ENCODE results near the gene STAT5B. TPM values are rescaled to one million over a fixed set of nuclear protein-coding genes. Genes with fewer than 3 reads are reported as not detected.

Gene STAT5B
- total RNA-seq, 1 donor from 2014 or later: 52.3 TPM

- peak; percentile 35 for TF ChIP-seq CTCF (IDR thresholded peaks at IDR 0.05; ENCODE audit: unreplicated experiment)
- Mint-ChIP-seq H3K4me3 (no peak overlapping the region), H3K36me3 (no peaks in the 10 kb centered on the region), H3K9me3 (no peaks in the 10 kb centered on the region), H3K27me3 (ENCODE audit: low read depth) (no peaks in the 10 kb centered on the region), H3K4me1 (peaks cover 2% of the 10 kb centered on the region), H3K27ac (no peak overlapping the region)
- no peak for DNase-seq (ENCODE audit: low spot score in 2 of 2, unreplicated experiment in 2 of 2)
Measured at GRCh38 chr17:42163113-42163512, 113.1 kb downstream of the STAT5B start.

DNA sequence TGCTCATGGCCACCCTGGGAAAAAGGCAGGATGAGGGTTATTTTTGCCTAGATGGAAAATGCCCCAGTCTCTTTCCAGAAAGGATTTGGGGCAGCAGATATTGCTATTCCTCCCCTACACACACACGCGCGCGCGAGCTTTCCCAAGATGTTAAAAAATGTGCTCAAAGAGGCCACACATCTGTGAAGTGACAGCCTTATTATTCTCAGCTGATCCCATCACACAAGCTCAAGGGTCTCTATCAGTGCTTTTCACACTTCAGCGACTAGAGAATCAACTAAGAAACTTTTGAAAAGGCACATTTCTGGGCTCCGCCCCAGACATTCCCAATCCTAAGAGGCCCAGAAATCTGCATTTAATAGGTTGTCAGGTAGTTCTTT is 115.7 kb downstream of the STAT5B start:
- no peak for DNase-seq (ENCODE audit: low spot score in 2 of 2, unreplicated experiment in 2 of 2)
- Mint-ChIP-seq H3K4me1 (peaks cover 10% of the 10 kb centered on the region), H3K27me3 (ENCODE audit: low read depth) (no peaks in the 10 kb centered on the region), H3K9me3 (no peaks in the 10 kb centered on the region), H3K4me3 (no peak overlapping the region), H3K27ac (no peak overlapping the region), H3K36me3 (no peaks in the 10 kb centered on the region)
- TF ChIP-seq CTCF (IDR thresholded peaks at IDR 0.05; ENCODE audit: unreplicated experiment): no peak

- DNase-seq (ENCODE audit: low spot score in 2 of 2, unreplicated experiment in 2 of 2): no peak
- peaks cover 12% of the 10 kb centered on the region for H3K4me1 Mint-ChIP-seq
- TF ChIP-seq CTCF (IDR thresholded peaks at IDR 0.05; ENCODE audit: unreplicated experiment): no peak
- H3K9me3 Mint-ChIP-seq: no peaks in the 10 kb centered on the region
- no peak overlapping the region for H3K27ac Mint-ChIP-seq
- H3K27me3 Mint-ChIP-seq (ENCODE audit: low read depth): no peaks in the 10 kb centered on the region
- no peaks in the 10 kb centered on the region for H3K36me3 Mint-ChIP-seq
- H3K4me3 Mint-ChIP-seq: no peak overlapping the region
Measured at GRCh38 chr17:42159796-42160530, 116.2 kb downstream of the STAT5B start.

DNA sequence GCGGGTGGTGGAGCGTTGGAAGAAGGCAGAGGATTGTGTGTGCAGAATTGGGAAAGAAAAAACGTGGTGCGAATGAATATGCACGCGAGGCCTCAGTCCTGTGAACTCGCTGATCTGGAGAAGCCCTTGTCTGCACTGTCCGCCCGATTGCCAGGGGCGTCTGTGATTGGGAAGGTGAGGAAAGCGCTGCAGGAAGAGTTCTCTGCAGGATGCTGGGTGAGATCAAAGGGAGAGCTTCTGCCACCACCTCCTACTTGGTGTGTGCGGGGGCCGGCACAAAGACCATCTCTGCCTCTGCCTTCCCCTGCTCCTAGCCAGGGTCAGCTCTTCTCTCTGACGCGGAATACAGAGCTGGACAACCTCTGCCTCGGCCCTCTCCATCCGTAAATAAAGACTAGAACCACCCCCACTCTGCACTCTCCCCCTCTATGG is 120.6 kb downstream of the STAT5B start:
- H3K9me3 Mint-ChIP-seq: no peaks in the 10 kb centered on the region
- no peaks in the 10 kb centered on the region for H3K27me3 Mint-ChIP-seq (ENCODE audit: low read depth)
- no peak for DNase-seq (ENCODE audit: low spot score in 2 of 2, unreplicated experiment in 2 of 2)
- TF ChIP-seq CTCF (IDR thresholded peaks at IDR 0.05; ENCODE audit: unreplicated experiment): no peak
- peaks cover 22% of the 10 kb centered on the region for H3K4me1 Mint-ChIP-seq
- no peaks in the 10 kb centered on the region for H3K36me3 Mint-ChIP-seq
- no peak overlapping the region for H3K27ac Mint-ChIP-seq
- peak overlapping the region; percentile 82 for H3K4me3 Mint-ChIP-seq

GRCh38 chr17:42153919-42154742 is 122.1 kb downstream of the STAT5B start:
- Mint-ChIP-seq H3K4me1 (peaks cover 22% of the 10 kb centered on the region), H3K27me3 (ENCODE audit: low read depth) (no peaks in the 10 kb centered on the region), H3K36me3 (no peaks in the 10 kb centered on the region), H3K27ac (peak overlapping the region; percentile 91), H3K9me3 (no peaks in the 10 kb centered on the region), H3K4me3 (peak overlapping the region; percentile 82)
- no peak for DNase-seq (ENCODE audit: low spot score in 2 of 2, unreplicated experiment in 2 of 2)
- TF ChIP-seq CTCF (IDR thresholded peaks at IDR 0.05; ENCODE audit: unreplicated experiment): no peak

Other genes starting within 250 kb of the STAT5B start
- gene C17orf113, start 225.8 kb downstream of the STAT5B start, total RNA-seq: 4.1 to 5.1 TPM (median 4.4 TPM) in 3 replicates
- gene ZNF385C, start 177.9 kb downstream of the STAT5B start, total RNA-seq: 2.2 to 2.9 TPM (median 2.5 TPM) in 3 replicates
- 10.5 to 11.6 TPM (median 11.3 TPM) in 3 replicates for gene DHX58, start 163.7 kb downstream of the STAT5B start, total RNA-seq
- 86.2 to 87.5 TPM (median 86.4 TPM) in 3 replicates for gene KAT2A, start 155.0 kb downstream of the STAT5B start, total RNA-seq
- gene HSPB9, start 153.6 kb downstream of the STAT5B start, total RNA-seq: 0.18 TPM in 1 of 3 replicates, not detected in the others
- gene RAB5C, start 121.4 kb downstream of the STAT5B start, total RNA-seq: 71.2 to 78.2 TPM (median 73.2 TPM) in 3 replicates
- 0.11 to 0.25 TPM (median 0.18 TPM) in 3 replicates for gene KCNH4, start 95.2 kb downstream of the STAT5B start, total RNA-seq
- not detected in 3 replicates for gene HCRT, start 90.9 kb downstream of the STAT5B start, total RNA-seq
- 9.2 to 10.7 TPM (median 10.2 TPM) in 3 replicates for gene GHDC, start 81.9 kb downstream of the STAT5B start, total RNA-seq
- 9.5 to 11.7 TPM (median 11.2 TPM) in 3 replicates for gene STAT5A, start 12.1 kb upstream of the STAT5B start, total RNA-seq
- gene STAT3, start 112.1 kb upstream of the STAT5B start, total RNA-seq: 118 to 129 TPM (median 119 TPM) in 3 replicates
- gene CAVIN1, start 146.9 kb upstream of the STAT5B start, total RNA-seq: 53.3 to 54.3 TPM (median 53.9 TPM) in 3 replicates
- gene ATP6V0A1, start 182.5 kb upstream of the STAT5B start, total RNA-seq: 60.4 to 65.6 TPM (median 65.6 TPM) in 3 replicates